T47D (cell line): ENCODE data around the gene UBE2C.
A peak's percentile ranks its signal among the peaks of the same experiment; 100 is the strongest.

Experiments
- DNase-seq, 2 experiments: peaks; one replicate each; pipeline versions ENCODE4 v3.0.0 to v3.0.0-alpha.2; 2011 to 2012; ENCODE audit warnings: low read depth in 1 of 2, low spot score in 1 of 2
- JUND ChIP-seq: IDR thresholded peaks from 2 replicates; pipeline ENCODE4 v1.6.1; 2012; ENCODE audit warnings: low read depth
- in situ Hi-C: cut with HindIII; loops from 2 replicates; pipeline ENCODE4 v1.10.0; 2016; ENCODE audit warnings: low sequenced_read_pairs, low pct_unique_long_range_greater_than_20kb

Gene UBE2C

DNA sequence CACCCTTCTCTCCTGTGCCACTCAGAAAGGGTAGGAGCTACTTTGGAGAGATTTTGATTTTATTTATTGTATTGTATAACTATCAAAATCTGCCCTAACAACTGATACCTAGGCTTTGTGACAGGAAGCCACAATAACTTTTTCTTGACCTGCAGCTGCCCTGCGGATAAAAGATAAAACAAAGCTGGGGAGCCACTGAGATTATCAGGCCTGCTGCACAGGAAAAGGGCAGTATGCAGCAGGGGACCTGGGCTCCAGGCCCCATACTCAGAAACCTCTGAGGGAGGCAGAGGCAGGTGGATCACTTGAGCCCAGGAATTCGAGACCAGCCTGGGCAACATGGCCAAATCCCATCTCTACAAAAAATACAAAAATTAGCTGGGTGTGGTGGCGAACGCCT lies 20.2 kb downstream of the UBE2C start:
- in situ Hi-C loops = no loop called here
- TF ChIP-seq JUND = no peak
- DNase-seq = no peak

DNA sequence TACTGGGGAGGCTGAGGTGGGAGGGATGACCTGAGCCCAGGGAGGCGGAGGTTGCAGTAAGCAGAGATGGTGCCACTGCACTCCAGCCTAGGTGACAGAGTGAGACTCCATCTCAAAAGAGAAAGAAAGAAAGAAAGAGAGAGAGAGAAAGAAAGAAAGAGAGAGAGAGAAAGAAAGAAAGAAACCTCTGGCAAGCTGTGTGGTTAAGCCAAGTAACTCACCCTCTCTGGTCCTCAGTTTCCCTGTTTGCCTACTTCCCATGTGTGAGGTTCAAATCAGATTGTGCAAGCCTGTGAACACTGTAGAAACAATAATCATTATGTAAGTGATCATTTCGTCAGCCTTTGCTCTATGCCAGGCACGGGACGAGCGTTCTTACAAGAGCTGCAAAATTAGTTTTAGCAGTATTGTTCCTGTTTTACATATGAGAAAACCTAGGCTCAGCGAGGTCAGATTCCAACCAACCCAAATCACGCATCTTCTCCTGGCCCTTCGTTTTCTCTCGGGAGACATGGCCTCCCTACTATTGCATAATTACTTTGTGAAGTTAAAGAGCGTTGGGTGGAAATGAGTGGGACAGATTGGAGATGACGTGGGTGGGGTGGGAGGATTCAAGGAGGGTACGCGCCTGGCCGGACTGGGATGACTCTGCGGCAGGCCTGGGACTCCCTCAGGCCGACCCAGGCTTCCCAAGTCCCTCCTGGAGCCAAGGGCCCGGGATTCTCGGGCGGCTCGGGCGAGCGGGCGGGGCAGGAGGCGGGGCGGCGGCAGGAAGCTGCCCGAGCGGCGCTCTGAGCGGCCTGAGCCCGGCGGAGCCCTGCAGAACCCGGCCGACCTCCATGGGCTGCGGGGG lies 20.8 kb downstream of the UBE2C start, which contains the start of gene SNX21:
TSS of gene SNX21 (plus strand) at position 770 of the 853 bp plus-strand sequence. CDS start 121 bp downstream, outside the sequence.
- in situ Hi-C loops = no loop called here
- peak; percentile 77 to 89 for DNase-seq
- no peak for TF ChIP-seq JUND

DNA sequence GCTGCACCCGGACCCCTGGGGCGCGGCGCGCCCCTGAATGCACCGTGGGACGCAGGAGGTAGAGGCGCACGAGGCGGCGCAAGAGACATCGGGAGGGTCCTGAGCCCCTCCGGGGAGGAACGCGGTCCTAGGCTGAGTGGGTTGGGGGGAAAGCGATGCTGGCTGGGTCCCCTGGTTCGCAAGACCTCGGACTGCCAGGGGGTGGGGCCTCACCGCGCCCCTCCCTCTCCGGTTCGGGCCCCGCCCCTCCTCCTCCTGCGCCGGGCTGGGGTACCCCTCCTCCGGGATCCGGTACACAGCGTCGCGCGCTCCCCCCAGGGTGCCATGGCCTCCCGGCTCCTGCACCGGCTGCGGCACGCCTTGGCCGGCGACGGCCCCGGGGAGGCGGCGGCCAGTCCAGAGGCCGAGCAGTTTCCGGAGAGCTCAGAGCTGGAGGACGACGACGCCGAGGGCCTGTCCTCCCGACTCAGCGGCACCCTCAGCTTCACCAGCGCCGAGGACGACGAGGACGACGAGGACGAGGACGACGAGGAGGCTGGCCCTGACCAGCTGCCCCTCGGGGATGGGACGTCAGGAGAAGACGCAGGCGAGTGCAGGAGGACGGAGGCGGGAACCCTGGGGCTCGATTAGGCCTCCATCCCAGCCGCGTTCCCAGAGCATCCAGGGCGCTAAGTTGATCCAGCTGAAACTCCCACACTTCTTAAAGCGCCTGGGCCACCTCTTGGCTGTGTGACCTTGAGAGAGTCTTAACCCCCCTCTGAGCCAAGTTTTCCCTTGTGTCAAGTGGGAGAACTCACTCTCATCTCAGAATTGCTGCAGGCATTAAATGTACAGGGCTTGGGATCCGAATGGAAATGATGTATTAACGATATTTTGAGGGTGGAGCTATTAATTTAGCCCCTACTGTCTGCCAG lies 21.7 kb downstream of the UBE2C start:
- in situ Hi-C loops = no loop called here
- DNase-seq = peak; percentile 80 to 85
- TF ChIP-seq JUND = no peak

DNA sequence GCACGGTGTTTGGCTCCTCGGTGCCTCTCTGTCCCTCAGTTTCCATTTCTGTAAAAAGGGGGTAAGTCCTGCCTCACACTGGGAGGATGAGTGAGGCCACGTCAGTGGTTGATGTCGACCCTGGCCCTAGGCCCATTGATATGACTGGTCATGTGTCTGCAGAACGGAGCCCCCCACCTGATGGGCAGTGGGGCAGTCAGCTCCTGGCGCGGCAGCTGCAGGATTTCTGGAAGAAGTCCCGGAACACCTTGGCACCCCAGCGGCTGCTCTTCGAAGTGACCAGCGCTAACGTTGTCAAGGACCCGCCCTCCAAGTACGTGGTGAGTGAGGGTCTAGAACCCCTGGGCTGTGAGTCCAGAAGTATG lies 22.3 kb downstream of the UBE2C start:
- no peak for DNase-seq
- in situ Hi-C loops = no loop called here
- TF ChIP-seq JUND = no peak

DNA sequence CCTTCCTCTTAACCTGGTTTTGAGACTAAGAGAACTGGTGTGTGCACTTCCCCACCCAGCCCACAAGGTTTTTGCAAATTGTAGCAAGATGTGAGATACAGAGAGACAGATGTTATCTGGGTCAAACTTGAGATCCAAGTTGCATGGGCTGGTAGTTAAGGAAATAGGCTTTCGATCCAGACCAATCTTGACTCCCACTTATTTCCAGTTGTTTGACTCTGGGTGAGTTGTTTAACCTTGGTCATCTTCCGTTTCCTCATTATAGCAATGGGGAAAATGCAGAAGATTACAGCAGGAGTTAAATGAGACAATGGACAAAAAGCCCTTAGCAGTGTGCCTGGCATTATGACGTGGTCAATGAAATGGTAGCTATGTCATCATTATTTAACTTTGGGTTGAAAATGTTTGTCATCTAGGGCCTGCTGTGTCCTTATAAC lies 22.9 kb downstream of the UBE2C start:
- no peak for DNase-seq
- no peak for TF ChIP-seq JUND
- in situ Hi-C loops = no loop called here

DNA sequence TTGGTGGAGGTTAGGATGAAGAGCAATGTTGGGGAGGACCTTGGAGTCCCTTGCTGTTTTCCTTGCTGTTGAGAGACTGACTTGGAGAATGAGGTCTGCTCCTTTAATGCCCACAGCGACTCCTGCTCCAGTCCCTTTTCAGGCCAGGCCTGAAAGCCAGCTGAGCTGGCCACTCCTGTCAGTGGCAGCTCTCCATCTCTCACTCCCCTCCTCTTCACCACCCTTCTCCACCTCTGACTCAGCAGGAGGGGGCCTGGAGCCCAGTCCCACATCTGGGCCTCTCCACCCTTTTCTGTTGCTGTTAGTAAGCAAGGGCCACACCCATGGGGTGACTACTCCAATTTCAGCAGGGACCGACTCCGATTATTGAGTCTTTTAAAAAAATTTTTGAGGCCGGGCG lies 23.4 kb downstream of the UBE2C start:
- no peak for TF ChIP-seq JUND
- DNase-seq = no peak
- in situ Hi-C loops = no loop called here

DNA sequence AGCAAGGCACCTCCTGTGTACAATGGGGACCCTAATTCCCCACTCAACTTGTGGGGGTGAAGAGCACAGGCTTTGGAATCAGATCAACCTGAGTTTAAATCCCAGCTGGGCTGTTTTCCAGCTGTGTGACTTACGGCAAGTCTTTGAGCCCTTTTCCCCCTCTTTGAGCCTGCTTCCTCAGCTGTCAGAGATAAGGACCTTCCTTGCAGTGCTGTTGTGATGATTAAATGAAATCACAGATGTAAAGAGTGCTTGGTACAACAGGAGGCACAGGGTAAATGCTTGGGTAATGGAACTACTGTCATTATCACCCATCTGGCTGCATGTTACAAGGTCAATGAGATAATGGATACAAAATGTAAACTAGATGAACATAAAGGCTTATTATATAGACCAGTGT lies 24.4 kb downstream of the UBE2C start:
- DNase-seq = no peak
- TF ChIP-seq JUND = no peak
- in situ Hi-C loops = no loop called here

DNA sequence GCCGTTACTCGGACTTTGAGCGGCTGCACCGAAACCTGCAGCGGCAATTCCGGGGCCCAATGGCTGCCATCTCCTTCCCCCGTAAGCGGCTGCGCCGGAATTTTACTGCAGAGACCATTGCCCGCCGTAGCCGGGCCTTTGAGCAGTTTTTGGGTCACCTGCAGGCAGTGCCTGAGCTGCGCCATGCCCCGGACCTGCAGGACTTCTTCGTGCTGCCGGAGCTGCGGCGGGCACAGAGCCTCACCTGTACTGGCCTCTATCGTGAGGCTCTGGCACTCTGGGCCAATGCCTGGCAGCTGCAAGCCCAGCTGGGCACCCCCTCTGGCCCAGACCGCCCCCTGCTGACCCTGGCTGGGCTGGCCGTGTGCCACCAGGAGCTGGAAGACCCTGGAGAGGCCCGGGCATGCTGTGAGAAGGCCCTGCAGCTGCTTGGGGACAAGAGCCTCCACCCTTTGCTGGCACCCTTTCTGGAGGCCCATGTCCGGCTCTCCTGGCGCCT lies 28.3 kb downstream of the UBE2C start:
- TF ChIP-seq JUND = no peak
- no peak for DNase-seq
- in situ Hi-C loops = no loop called here

DNA sequence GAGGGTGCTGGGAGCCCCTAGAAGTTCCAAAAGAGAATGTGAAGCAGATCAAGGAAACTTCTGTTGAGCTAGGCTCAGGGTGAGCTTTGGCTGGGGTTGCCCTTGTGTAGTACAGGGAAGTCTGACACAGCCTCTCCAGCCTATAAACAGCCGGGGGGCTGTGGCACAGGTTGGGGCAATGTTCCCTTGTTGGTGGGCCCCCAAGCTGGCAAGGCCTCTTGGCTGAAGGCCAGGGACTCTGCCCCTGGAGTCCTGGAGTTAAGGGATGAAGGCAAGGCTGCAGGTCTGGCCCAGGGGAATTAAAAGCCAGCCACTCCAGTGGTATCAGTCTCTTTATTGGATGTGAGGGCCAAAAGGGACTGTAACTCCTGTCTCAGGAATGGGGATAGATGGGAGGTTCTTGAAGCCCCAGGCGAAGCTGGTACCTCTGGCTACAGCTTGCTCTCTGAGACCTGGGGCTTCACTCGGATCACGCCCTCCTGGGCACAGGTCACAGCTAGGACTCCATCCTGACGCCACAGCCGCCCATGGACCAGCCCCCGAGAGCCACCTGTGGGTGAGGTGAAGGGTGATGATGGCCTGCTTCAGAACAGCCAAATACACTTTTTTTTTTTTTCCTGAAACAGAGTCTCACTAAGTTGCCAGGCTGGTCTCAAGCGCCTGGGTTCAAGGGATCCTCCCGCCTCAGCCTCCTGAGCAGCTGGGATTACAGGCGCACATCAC lies 29.1 kb downstream of the UBE2C start:
- DNase-seq = no peak
- TF ChIP-seq JUND = no peak
- in situ Hi-C loops = no loop called here

DNA sequence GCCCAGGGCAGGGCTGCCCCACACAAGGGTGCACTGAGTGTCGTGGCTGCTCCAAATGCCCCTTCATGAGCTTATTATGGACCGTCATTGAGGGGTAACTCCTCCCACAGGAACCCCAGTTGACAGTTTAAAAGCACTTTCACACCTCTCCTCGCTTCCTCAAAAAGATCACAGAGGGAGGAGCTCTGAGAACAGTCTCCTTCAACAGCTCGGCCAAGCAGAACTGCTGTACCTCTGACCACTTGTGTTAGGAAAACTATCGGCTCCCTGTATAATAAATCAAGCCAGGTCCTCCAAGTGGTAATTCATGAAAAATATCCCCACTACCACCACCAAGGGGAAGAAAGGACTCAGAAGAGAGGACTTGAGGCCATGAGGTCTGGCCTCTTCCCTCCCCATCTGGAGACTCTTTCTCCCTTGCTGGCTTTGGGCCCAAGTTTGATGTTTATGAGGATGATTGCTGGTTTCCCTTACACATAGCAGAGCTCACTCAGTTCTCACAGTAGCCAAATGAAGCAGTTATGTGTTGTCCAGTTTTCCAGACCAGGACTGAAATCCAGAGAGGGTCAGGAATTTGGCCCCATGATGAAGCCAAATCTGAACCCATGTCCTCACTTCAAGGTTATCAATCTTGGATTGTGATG lies 29.8 kb downstream of the UBE2C start:
- in situ Hi-C loops = no loop called here
- TF ChIP-seq JUND = no peak
- no peak for DNase-seq

DNA sequence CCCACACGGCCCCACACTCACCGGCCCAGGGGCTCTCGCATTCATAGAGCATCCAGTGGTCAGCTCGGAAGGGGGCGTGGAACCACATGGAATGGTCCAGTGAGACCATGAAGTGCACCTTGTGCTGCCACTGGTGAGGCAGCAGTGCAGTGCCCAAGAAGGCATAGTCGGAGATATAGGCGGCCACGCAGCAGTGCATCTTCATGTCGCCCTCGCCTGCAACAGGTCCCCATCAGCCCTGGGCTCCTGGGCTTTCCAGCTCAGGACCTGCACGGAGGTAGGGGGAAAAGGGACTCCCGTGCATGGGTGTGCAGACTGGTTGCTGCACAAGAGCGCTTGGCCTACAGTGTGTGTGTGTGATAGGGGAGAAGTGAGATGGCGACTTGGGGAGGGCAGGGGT lies 31.1 kb downstream of the UBE2C start:
- in situ Hi-C loops = no loop called here
- no peak for DNase-seq
- TF ChIP-seq JUND = no peak

DNA sequence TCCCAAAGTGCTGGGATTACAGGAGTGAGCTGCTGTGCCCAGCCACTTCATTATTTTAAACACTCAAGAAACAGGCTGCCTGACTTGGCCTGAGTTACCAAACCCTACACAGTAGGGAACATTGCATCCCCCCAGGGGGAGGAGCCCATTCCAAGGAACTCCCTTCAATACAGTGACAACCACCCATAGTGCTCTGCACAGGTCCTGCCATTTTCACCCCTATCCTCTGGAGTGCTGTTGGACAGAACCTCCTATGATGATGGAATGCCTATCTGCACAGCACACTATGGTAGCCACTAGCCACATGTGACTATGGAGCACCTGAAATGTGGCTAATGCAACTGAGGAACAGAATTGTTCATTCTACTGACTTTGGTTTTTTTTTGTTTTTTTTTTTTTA lies 33.0 kb downstream of the UBE2C start:
- no peak for TF ChIP-seq JUND
- no peak for DNase-seq
- in situ Hi-C loops = no loop called here
